H1 (cell line): ENCODE data around the gene TMEM132A. TPM values are rescaled to one million over a fixed set of nuclear protein-coding genes. Genes with fewer than 3 reads are reported as not detected.
A peak's percentile ranks its signal among the peaks of the same experiment; 100 is the strongest.

ENCODE experiments used
- CTCF ChIA-PET: fragments of 300-600 bp; sonication (Branson Sonifier 250); formaldehyde crosslinking; loops from one replicate; lab custom pipeline; 2021; ENCODE audit not compliant: partially characterized antibody; lab: Charles Lee
- POLR2A ChIA-PET: fragments of 300-600 bp; sonication (Branson Sonifier 250); formaldehyde crosslinking; loops from one replicate; lab custom pipeline; 2021; ENCODE audit warnings: inconsistent platforms; ENCODE audit not compliant: partially characterized antibody; lab: Charles Lee
- DNase-seq, 2 experiments: peaks; one replicate each; pipeline versions ENCODE4 v3.0.0 to v3.0.0-alpha.2; 2010 to 2022; ENCODE audit warnings: low spot score in 2 of 2, low read depth in 1 of 2, mixed read lengths in 1 of 2
- FAIRE-seq: peaks from 2 replicates; lab custom pipeline; 2011; peaks lifted over from hg19 to GRCh38; lab: Jason Lieb, UNC
- H2AFZ ChIP-seq: 2 replicates; pipeline ENCODE4 v1.8.1; 2012; ENCODE audit warnings: low read length, inconsistent platforms
- H2AK5ac ChIP-seq: 2 replicates; pipeline ENCODE4 v1.6.1; 2013; ENCODE audit warnings: low read depth, low read length
- H2BK120ac ChIP-seq: replicated peaks from 2 replicates; pipeline ENCODE3; 2013; ENCODE audit warnings: low read depth, low read length, inconsistent platforms
- H2BK12ac ChIP-seq: 2 replicates; pipeline ENCODE4 v1.6.1; 2013; ENCODE audit warnings: low read depth, low read length
- H2BK15ac ChIP-seq: 2 replicates; pipeline ENCODE4 v1.6.1; 2013; ENCODE audit warnings: low read length
- H2BK20ac ChIP-seq: 2 replicates; pipeline ENCODE4 v1.6.1; 2013; ENCODE audit warnings: low read length
- H2BK5ac ChIP-seq: 2 replicates; pipeline ENCODE4 v1.6.1; 2013; ENCODE audit warnings: low read depth, low read length
- H3K14ac ChIP-seq: 2 replicates; pipeline ENCODE4 v1.6.1; 2013; ENCODE audit warnings: inconsistent platforms; ENCODE audit not compliant: insufficient read length
- H3K18ac ChIP-seq: 2 replicates; pipeline ENCODE4 v1.6.1; 2013; ENCODE audit warnings: low read length; ENCODE audit errors: extremely low read depth
- H3K23ac ChIP-seq: 2 replicates; pipeline ENCODE4 v1.6.1; 2013; ENCODE audit warnings: inconsistent platforms; ENCODE audit not compliant: insufficient read length
- H3K23me2 ChIP-seq: 2 replicates; pipeline ENCODE4 v1.6.1; 2013; ENCODE audit warnings: low read depth, low read length
- H3K27ac ChIP-seq: 2 replicates; pipeline ENCODE4 v1.6.1; 2011; ENCODE audit warnings: low read depth, low read length, inconsistent platforms
- H3K27me3 ChIP-seq, 4 experiments: replicated peaks in 1 of 4; 1 replicate in 1 of 4; 2 replicates in 3 of 4; pipeline versions ENCODE4 v1.6.1 to v1.8.1; 2011 to 2013; ENCODE audit warnings: low read length in 3 of 4, mild to moderate bottlenecking in 3 of 4, inconsistent platforms in 2 of 4, mixed read lengths in 2 of 4, moderate library complexity in 1 of 4; ENCODE audit not compliant: control insufficient read depth in 3 of 4, insufficient read depth in 3 of 4; ENCODE audit errors: extremely low read depth in 1 of 4
- H3K36me3 ChIP-seq, 4 experiments: 2 replicates each; pipeline versions ENCODE4 v1.6.1 to v1.8.1; 2011 to 2013; ENCODE audit warnings: mild to moderate bottlenecking in 4 of 4, low read length in 3 of 4, moderate library complexity in 2 of 4, control low read depth in 1 of 4, inconsistent platforms in 1 of 4; ENCODE audit not compliant: insufficient read depth in 4 of 4, control insufficient read depth in 2 of 4
- H3K4ac ChIP-seq: replicated peaks from 2 replicates; pipeline ENCODE3; 2013; ENCODE audit warnings: low read length, low read depth, mixed read lengths, inconsistent platforms; ENCODE audit not compliant: insufficient read length
- H3K4me1 ChIP-seq, 4 experiments: replicated peaks in 1 of 4; 1 replicate in 1 of 4; 2 replicates in 3 of 4; pipeline versions ENCODE4 v1.6.1 to v1.8.1; 2011 to 2013; ENCODE audit warnings: low read length in 3 of 4, inconsistent platforms in 2 of 4, mixed read lengths in 1 of 4; ENCODE audit not compliant: insufficient read depth in 4 of 4, control insufficient read depth in 3 of 4
- H3K4me2 ChIP-seq, 2 experiments: 2 replicates each; pipeline versions ENCODE4 v1.6.1 to v1.8.1; 2011 to 2013; ENCODE audit warnings: low read depth in 2 of 2, low read length in 2 of 2, control low read depth in 1 of 2, inconsistent platforms in 1 of 2, mild to moderate bottlenecking in 1 of 2; ENCODE audit not compliant: insufficient read depth in 1 of 2
- H3K4me3 ChIP-seq, 4 experiments: fragments of 200-600, 300-600 bp in 1 of 4; sonication (generic), shearing (Covaris generic), sonication (Bioruptor Twin) in 1 of 4; 2 replicates each; pipeline versions ENCODE4 v1.5.1 to v1.8.1; 2011 to 2016; ENCODE audit warnings: low read length in 4 of 4, low read depth in 3 of 4, control low read depth in 2 of 4, inconsistent platforms in 2 of 4, mild to moderate bottlenecking in 2 of 4, mixed read lengths in 1 of 4, moderate library complexity in 1 of 4; ENCODE audit not compliant: insufficient read depth in 2 of 4; ENCODE audit errors: extremely low read depth in 1 of 4
- H3K56ac ChIP-seq: replicated peaks from 2 replicates; pipeline ENCODE3; 2013; ENCODE audit warnings: low read depth, mild to moderate bottlenecking, mixed read lengths, low read length, inconsistent platforms; ENCODE audit not compliant: insufficient read length
- H3K79me1 ChIP-seq: 2 replicates; pipeline ENCODE4 v1.6.1; 2013; ENCODE audit warnings: low read depth, low read length, control low read depth
- H3K79me2 ChIP-seq, 2 experiments: 2 replicates each; pipeline versions ENCODE4 v1.6.1 to v1.8.1; 2012 to 2013; ENCODE audit warnings: low read length in 2 of 2, mild to moderate bottlenecking in 2 of 2, inconsistent platforms in 1 of 2; ENCODE audit not compliant: insufficient read depth in 2 of 2, control insufficient read depth in 1 of 2
- H3K9ac ChIP-seq, 4 experiments: replicated peaks in 1 of 4; 1 replicate in 1 of 4; 2 replicates in 3 of 4; pipeline versions ENCODE4 v1.6.1 to v1.8.1; 2011 to 2013; ENCODE audit warnings: low read depth in 3 of 4, low read length in 3 of 4, control low read depth in 2 of 4, mild to moderate bottlenecking in 2 of 4, moderate library complexity in 2 of 4, inconsistent platforms in 1 of 4; ENCODE audit errors: extremely low read depth in 1 of 4
- H3K9me3 ChIP-seq, 2 experiments: 2 replicates each; pipeline versions ENCODE4 v1.6.1 to v1.8.1; 2012 to 2013; ENCODE audit warnings: mild to moderate bottlenecking in 2 of 2, moderate library complexity in 2 of 2, control low read depth in 1 of 2, inconsistent platforms in 1 of 2, low read depth in 1 of 2, low read length in 1 of 2, mixed read lengths in 1 of 2; ENCODE audit not compliant: insufficient read depth in 2 of 2
- H4K20me1 ChIP-seq, 2 experiments: replicated peaks in 1 of 2; 2 replicates each; pipeline versions ENCODE3 to v1.8.1; 2011 to 2013; ENCODE audit warnings: inconsistent platforms in 2 of 2, low read length in 2 of 2, mild to moderate bottlenecking in 1 of 2; ENCODE audit not compliant: insufficient read depth in 2 of 2, control insufficient read depth in 1 of 2
- H4K5ac ChIP-seq: 2 replicates; pipeline ENCODE4 v1.6.1; 2013; ENCODE audit warnings: low read length, low read depth, mixed read lengths, inconsistent platforms; ENCODE audit not compliant: insufficient read length
- H4K8ac ChIP-seq: 2 replicates; pipeline ENCODE4 v1.8.0; 2013; ENCODE audit warnings: mild to moderate bottlenecking, moderate library complexity, low read length, inconsistent platforms; ENCODE audit not compliant: insufficient read depth; ENCODE audit errors: extremely low read depth
- H4K91ac ChIP-seq: replicated peaks from 2 replicates; pipeline ENCODE3; 2013; ENCODE audit warnings: low read length, mixed read lengths, inconsistent platforms; ENCODE audit not compliant: insufficient read length
- CTCF ChIP-seq, 3 experiments: IDR thresholded peaks; 1 replicate in 2 of 3; 2 replicates in 1 of 3; pipeline versions ENCODE4 v1.5.1 to v1.6.1; 2011; ENCODE audit warnings: low read length in 3 of 3, mild to moderate bottlenecking in 3 of 3, inconsistent platforms in 2 of 3, low read depth in 1 of 3, moderate library complexity in 1 of 3; ENCODE audit not compliant: insufficient read depth in 1 of 3; ENCODE audit errors: control extremely low read depth in 1 of 3
- JUND ChIP-seq: IDR thresholded peaks from 2 replicates; pipeline ENCODE4 v1.6.1; 2011; ENCODE audit warnings: mild to moderate bottlenecking, improper control_type of control experiment, low read length
- NANOG ChIP-seq: IDR thresholded peaks from 2 replicates; pipeline ENCODE4 v1.6.1; 2011; ENCODE audit warnings: low read length, low read depth, mild to moderate bottlenecking, inconsistent platforms; ENCODE audit not compliant: insufficient read depth, poor library complexity, severe bottlenecking
- RAD21 ChIP-seq, 2 experiments: IDR thresholded peaks in 1 of 2; conservative IDR thresholded peaks in 1 of 2; 2 replicates each; pipeline ENCODE4 v1.6.1; 2011; ENCODE audit warnings: low read depth in 2 of 2, low read length in 2 of 2, improper control_type of control experiment in 1 of 2, inconsistent platforms in 1 of 2, mild to moderate bottlenecking in 1 of 2, moderate library complexity in 1 of 2
- RNF2 ChIP-seq: fragments of 200-900, 300-1000 bp; sonication (generic); IDR thresholded peaks from 2 replicates; pipeline ENCODE4 v1.7.1; 2016; ENCODE audit warnings: borderline replicate concordance, low read depth, mild to moderate bottlenecking, antibody characterized with exemption, low read length; ENCODE audit not compliant: poor library complexity, severe bottlenecking; ENCODE audit errors: missing control alignments
- SP2 ChIP-seq: IDR thresholded peaks from 2 replicates; pipeline ENCODE4 v1.6.1; 2012; ENCODE audit warnings: mild to moderate bottlenecking, low read length, inconsistent platforms
- TCF12 ChIP-seq: IDR thresholded peaks from 2 replicates; pipeline ENCODE4 v1.6.1; 2011; ENCODE audit warnings: low read depth, mild to moderate bottlenecking, low read length
- WGBS, 2 experiments: shearing (Covaris generic) in 1 of 2; methylation state at CpG; one replicate each; pipeline versions ENCODE4 v1.1.6 to v1.1.7; 2013 to 2015; ENCODE audit warnings: low lambda C conversion rate in 2 of 2, mixed read lengths in 2 of 2, inconsistent platforms in 1 of 2, low coverage in 1 of 2, missing lambda C conversion rate in 1 of 2; ENCODE audit not compliant: insufficient replicate concordance in 2 of 2, insufficient coverage in 1 of 2, insufficient read length in 1 of 2; ENCODE audit errors: extremely low coverage in 1 of 2, missing lambda C conversion rate in 1 of 2; 5-methylcytosine and 5-hydroxymethylcytosine counted together
- polyA plus RNA-seq, 7 experiments: library from polyadenylated mRNA; depleted of rRNA in 3 of 7; stranded (reverse) in 5 of 7; unstranded in 2 of 7; fragments of >200 nt in 5 of 7; fragments of 200-250 nt in 2 of 7; gene quantifications; 1 replicate in 5 of 7; 2 replicates in 1 of 7; 4 replicates in 1 of 7; pipeline versions ENCODE4 v1.2.1 to v1.2.3, GENCODE V29; 2011 to 2013; ENCODE audit warnings: missing spikeins in 2 of 7, mixed read lengths in 2 of 7
- total RNA-seq: library from RNA; stranded (reverse); fragmentation: NEBNext Ultra II Directional; extraction: Animal tissue kit (Norgen Biotek cat#: 25700); gene quantifications from 2 replicates; pipeline ENCODE4 v1.2.1, GENCODE V29; 2021

The TMEM132A gene
- total and polyA plus RNA-seq, 2 of the 8 experiments (the other 6 are each of a cell fraction or from before 2014, with no cell fraction given) = 46.6 to 97.9 TPM

GRCh38 chr11:60953781-60954180 lies 29.5 kb downstream of the TMEM132A start:
- no peaks in the 10 kb centered on the region for H4K20me1 ChIP-seq
- H2BK12ac ChIP-seq = peak overlapping the region; percentile 18; the same call in 1 of the 2 replicates
- no peak overlapping the region for H4K5ac ChIP-seq
- DNase-seq (no peak), FAIRE-seq (no peak)
- H2BK120ac ChIP-seq = no peak overlapping the region
- no peaks in the 10 kb centered on the region for H3K79me2 ChIP-seq
- no peak overlapping the region for H2BK20ac ChIP-seq
- H3K23ac ChIP-seq = no peak overlapping the region
- peaks cover 0 to 12% (median 8%) of the 10 kb centered on the region in 4 experiments; a peak in 6 of 7 replicates for H3K4me1 ChIP-seq
- H2AFZ ChIP-seq = no peak overlapping the region
- no peaks in the 10 kb centered on the region for H3K9me3 ChIP-seq
- no peak overlapping the region for H3K4me2 ChIP-seq
- no peak overlapping the region for H3K9ac ChIP-seq
- no peaks in the 10 kb centered on the region for H3K36me3 ChIP-seq
- H4K8ac ChIP-seq = no peak overlapping the region
- ChIA-PET CTCF (interaction anchor here (0.7 to 2.9 kb wide), 5 partner anchors 8 to 138 kb away, joined by 3 to 11 read pairs (median 4); no protein-coding TSS in a partner anchor), POLR2A (no interaction called here)
- H3K27me3 ChIP-seq = peaks cover 0 to 15% (median 8%) of the 10 kb centered on the region in 4 experiments; a peak in 4 of 7 replicates
- no peak overlapping the region for H3K4ac ChIP-seq
- H3K79me1 ChIP-seq = no peaks in the 10 kb centered on the region
- no peak overlapping the region for H3K27ac ChIP-seq
- no peak overlapping the region for H2BK5ac ChIP-seq
- peaks cover 15% of the 10 kb centered on the region; the same call in 1 of the 2 replicates for H3K23me2 ChIP-seq
- no peak overlapping the region for H2AK5ac ChIP-seq
- H3K56ac ChIP-seq = no peak overlapping the region
- no peak overlapping the region for H3K14ac ChIP-seq
- 96% methylated on average over 6 of the region's 6 CpGs; no CpG with 5 or more reads in 1 of the 2 experiments for WGBS, 2 experiments
- TF ChIP-seq SP2 (no peak), CTCF (IDR thresholded peaks at IDR 0.05; ENCODE audit: control extremely low read depth in 1 of 3, insufficient read depth in 1 of 3, low read depth in 1 of 3, low read length in 3 of 3) (no peak), TCF12 (no peak), NANOG (no peak), RAD21 (IDR thresholded peaks at IDR 0.05 in 1 of 2, conservative IDR thresholded peaks at IDR 0.05 in 1 of 2; ENCODE audit: low read depth in 2 of 2, low read length in 2 of 2) (no peak), RNF2 (no peak), JUND (no peak)
- no peak overlapping the region for H3K18ac ChIP-seq
- H4K91ac ChIP-seq = no peak overlapping the region
- H2BK15ac ChIP-seq = peak overlapping the region; percentile 65; the same call in 1 of the 2 replicates
- H3K4me3 ChIP-seq = no peak overlapping the region
